GM19463 (cell line): ENCODE data around the gene HSFY1.
"Not testable (repeated sequence)": the region's sequence is repeated elsewhere in the genome, so short reads cannot be mapped to it uniquely, and the experiment has no call there.

Experiments
- ATAC-seq: cut with Tn5 transposase; IDR thresholded peaks from one replicate; pipeline ENCODE4 v1.9.1; 2021; ENCODE audit warnings: mild to moderate bottlenecking, moderate library complexity; ENCODE audit not compliant: unreplicated experiment

HSFY1 gene, protein sequence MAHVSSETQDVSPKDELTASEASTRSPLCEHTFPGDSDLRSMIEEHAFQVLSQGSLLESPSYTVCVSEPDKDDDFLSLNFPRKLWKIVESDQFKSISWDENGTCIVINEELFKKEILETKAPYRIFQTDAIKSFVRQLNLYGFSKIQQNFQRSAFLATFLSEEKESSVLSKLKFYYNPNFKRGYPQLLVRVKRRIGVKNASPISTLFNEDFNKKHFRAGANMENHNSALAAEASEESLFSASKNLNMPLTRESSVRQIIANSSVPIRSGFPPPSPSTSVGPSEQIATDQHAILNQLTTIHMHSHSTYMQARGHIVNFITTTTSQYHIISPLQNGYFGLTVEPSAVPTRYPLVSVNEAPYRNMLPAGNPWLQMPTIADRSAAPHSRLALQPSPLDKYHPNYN

DNA sequence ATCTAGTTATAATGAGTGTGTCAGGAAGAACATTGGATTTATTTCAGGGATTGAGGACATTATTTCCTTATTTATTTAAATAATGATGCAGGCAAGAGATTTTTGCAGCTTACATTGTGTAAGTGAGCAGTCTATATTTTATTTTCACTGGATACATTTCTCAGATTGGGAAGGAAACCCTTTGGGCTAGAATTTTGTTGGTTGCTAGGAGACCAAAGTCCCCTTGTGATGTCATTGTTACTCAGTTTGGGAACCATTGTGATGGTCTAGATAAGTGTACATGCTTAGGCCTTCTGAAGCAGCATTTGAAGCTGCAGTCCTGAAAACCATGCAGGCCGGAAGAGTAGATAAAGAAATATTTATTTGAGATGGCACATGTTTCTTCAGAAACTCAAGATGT lies at the start of gene HSFY1:
Gene HSFY1, plus strand, starts transcription at position 301 of the 400 bp plus-strand sequence. Its CDS starts 68 bp downstream, at position 369.
- ATAC-seq = not testable (repeated sequence)

DNA sequence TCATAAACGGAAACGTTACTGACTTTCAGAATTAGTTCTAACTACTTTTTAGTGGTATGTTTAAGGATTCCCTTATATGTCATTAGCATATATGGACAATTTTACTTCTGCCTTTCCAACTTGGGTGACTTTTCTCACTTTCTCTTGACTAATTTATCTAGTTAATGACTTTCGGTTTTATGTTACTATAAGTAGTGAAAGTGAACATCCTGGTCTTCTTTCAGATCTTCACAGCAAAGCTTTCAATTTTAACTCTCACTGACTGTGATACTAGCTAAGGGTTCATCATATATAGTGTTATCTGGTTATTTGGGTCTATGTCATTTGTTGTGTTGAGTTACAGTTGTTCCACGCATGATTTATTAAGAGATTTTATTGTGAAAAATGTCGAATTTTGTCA lies 42.3 kb upstream of the HSFY1 start:
- ATAC-seq = not testable (repeated sequence)

DNA sequence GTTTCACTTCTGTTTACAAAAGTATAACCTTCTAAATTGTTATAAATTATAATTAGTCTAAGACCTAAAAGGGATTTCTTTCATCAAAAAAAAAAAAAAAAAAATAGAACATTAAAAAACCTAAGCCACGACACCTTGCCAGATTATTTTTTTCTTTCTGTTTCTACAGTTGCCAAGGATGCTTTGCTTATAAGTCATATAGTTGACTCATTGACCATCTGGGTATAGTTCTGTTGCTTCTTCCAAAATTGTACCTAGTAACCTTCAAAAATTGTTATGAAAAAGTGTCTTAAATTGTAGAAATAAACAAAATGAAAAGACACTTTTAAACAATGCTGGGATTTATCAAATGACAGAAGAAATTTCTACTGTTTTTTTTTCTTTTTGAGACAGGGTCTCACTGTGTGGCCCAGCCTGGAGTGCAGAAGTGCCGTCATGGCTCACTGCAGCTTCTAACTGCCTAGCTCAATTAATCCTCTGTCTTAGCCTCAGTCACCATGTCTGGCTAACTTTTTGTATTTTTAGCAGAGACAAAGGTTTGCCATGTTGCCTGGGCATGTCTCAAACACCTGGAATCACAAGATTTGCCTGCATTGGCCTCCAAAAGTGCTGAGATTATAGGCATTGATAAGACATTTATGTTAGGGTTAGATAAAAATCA lies 15.4 kb upstream of the HSFY1 start:
- not testable (repeated sequence) for ATAC-seq

DNA sequence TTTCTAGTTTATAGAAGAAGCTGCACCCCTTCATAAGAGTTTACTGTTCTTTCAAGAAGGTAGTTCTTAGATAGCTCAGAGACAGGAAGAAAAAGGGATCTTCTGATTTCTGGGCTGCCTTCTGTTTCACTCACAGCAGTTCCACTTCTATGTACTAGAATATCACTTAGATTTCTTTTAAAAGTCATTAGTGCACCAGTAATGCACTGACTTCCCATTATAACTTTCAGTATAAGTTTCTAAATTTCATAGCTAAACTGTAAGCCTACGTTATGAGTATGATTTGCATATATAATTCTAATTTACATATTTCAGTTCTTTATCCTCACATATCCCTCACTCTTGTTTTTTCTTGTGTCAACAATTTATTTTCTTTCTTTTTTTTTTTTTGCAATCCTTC lies 7.6 kb upstream of the HSFY1 start:
- not testable (repeated sequence) for ATAC-seq

DNA sequence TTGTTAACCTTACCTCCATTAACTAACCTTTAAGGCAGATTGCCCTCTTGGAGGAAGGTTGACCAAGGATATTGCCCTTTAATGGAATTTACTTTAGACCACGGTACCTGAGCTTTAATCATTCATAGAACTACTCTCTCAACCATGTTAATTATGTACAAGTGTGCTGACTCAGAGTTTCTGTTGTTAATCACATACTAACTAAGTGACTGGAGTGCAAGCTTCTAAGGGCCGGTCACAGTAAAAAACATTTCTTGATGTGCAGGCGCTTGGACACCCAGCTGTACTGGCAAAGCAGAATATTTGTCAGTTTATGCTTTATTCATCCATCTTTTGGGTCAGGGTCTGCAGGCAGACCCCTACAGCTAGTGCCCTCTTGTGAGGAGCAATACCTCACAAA lies 6.6 kb downstream of the HSFY1 start:
- not testable (repeated sequence) for ATAC-seq

DNA sequence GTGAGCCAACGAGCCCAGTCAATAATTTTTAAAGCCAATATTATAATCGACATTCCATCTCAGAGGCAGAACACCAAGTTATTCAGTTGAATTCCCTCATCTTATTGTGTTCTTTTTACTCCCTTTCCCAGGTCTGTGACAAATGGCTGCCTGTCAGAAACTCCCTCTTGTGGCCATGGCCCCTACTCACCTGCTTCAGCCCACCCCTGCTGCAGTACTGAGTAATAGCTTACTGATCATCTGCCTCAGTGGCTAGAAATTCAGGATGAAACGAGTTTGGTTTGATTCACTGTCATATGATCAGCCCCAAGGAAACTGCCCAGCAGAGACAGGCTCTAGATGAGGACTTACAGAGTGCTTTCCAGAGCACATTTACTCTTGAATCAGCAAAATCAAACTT lies 19.4 kb downstream of the HSFY1 start:
- not testable (repeated sequence) for ATAC-seq
